ENCODE results near the gene COL4A6.
"Not testable (repeated sequence)": the region's sequence is repeated elsewhere in the genome, so short reads cannot be mapped to it uniquely, and the experiment has no call there.

COL4A6 gene

DNA sequence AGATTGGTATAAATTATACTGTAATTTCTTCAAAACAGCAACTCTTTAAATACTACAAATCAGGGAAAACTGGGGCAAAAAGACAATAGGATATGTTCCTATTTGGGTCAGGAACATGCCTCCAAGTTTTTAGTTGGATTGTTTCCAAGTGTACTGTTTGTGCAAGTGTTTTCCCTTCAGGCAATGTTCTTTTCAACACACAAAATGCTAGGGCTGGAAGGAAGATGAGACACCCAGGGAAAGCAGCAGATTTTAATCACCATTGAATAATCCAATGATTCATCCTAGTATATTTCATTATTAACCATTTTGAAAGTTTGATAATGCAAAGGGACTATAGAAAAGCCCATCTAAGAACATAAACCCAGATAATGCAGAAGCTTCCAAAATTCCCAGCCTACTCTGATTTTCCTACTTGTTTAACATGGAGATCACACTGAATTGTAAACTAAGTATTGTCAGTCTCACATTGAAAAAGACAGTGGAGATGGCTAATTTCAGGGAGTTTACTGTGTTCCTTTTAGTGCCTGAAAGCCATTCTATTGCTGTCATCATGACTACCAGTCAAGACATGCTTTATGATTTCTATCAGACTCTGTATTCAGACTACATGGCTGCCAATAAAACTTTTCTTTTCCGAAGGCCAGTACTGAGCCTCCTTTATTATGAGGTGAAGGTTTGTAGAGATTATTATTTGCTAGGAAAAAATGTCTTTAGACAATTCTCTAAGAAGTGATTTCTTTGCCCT is 38.6 kb downstream of the COL4A6 start:
- DNase-seq (ENCODE audit: low read depth in 2 of 2), result no peak

DNA sequence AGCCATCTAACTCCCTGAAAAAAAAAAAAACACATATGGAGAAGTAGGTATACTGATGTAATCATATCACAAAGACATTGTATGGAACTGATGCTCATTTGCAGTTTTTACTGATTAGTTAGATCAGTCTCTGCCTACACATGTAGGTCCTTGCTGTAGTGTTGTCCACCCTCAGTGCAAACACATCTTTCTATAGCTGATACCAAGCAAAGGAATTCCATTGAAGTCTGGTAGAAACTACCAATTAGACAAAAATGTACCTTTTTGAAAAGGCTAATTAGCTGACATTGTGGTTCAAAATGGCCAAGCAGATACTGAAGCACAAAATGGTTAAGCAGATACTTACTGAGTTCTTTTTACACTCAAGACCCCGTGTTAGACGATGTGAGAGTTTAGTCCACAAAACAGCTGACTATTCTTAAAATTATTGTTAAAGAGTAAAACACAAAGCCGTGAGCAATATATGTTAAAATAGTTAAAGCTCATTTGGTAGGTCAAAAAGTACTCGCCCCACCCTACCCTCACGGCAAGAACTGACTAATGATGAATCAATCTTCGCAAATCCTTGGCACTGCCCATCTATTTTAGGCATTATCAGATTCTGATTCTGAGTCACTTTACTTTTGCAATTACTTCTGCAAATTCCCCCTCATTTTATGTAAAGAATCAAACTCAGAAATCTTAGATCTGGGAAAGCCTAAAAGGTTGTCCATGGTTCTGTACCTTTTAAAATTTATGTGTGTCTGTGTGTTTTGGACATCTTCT is 40.4 kb downstream of the COL4A6 start:
- DNase-seq (ENCODE audit: low read depth in 2 of 2), result no peak

DNA sequence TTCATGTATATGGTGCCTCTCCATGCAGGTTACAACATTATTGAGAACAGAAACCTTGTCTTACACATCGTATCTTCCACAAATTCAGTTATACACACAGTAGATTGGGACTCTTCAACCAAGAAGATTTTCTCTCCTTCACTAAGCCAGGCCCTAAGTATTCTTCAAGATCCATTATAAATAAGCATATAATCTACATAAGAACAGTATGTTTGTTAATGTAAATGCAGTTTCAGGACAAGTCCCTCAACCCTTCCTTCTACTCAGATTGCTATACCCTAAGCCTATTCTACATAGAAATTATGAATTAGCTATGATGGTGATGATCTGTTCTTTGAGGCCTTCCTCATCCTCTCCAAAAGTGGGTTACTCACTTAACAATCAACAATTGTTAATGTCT is 41.2 kb downstream of the COL4A6 start:
- no peak for DNase-seq (ENCODE audit: low read depth in 2 of 2)

DNA sequence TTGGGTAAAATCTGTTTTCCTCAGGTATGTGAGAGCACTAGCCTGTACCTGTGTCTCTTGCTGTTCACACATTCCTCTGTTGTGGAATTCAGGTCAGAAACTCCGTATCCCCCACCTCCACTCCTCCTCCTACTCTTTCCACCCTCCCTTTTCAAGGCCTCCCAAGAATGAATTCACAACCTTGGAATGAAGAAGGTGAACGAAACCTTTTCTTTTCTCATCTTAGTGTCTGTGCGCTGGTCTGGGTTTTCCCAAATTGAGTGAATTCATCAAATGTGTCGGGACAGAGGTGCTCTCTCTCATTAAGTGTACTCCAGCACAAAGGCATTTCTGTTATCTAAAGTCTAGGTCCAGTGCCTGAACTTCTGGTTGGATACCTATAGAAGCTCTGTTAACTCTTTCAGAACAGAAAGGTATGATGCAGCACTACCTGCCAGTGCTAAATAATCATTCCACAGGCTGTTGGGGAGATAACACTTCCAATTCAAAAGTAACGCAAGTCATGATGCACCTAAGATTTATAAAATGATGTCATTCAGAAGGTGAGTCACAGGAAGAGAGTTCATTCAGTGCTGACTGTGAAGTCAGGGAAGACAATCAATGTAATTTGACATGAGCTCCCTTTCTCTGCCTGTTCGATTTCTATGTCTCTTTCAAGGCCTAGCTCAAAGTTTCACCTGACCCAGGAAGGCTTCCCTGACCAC is 41.9 kb downstream of the COL4A6 start:
- DNase-seq (ENCODE audit: low read depth in 2 of 2), result no peak

DNA sequence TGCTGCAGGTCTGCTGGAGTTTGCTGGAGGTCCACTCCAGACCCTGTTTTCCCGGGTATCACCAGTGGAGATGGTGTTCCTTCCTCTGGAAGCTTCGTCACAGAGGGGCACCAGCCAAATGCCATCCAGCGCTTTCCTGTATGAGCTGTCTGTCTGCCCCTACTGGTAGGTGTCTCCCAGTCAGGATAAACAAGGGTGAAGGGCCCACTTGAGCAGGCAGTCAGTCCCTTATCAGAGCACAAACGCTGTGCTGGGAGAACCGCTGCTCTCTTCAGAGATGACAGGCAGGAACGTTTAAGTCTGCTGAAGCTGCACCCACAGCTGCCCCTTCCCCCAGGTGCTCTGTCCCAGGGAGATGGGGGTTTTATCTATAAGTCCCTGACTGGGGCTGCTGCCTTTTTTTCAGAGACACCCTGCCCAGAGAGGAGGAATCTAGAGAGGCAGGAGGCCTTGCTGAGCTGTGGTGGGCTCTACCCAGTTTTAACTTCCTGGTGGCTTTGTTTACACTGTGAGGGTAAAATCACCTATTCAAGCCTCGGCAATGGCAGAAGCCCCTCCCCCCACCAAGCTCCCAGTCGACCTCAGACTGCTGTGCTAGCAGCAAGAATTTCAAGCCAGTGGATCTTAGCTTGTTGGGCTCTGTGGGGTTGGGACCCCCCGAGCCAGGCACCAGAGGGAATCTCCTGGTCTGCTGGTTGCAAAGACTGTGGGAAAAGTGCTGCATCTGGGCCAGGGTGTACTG is 47.1 kb downstream of the COL4A6 start:
- not testable (repeated sequence) for DNase-seq (ENCODE audit: low read depth in 2 of 2)

DNA sequence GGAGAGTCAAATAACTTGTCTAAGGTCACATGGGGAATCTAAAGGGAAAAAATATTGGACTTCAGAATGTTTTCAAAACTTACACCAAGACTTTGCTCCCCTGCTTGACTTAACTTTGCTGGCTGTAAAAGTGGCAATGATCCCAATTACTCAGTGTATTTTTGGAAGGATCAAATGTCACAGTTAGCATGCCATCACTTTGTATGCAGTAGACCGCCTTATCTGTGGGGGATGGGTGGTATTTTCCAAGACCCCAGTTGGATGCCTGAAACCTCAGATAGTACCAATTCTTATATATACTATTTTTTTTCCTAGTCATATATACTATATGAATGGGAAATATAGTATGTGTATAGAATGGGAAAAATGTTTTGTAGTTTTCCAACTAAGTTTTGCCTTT is 53.4 kb downstream of the COL4A6 start:
- no peak for DNase-seq (ENCODE audit: low read depth in 2 of 2)

DNA sequence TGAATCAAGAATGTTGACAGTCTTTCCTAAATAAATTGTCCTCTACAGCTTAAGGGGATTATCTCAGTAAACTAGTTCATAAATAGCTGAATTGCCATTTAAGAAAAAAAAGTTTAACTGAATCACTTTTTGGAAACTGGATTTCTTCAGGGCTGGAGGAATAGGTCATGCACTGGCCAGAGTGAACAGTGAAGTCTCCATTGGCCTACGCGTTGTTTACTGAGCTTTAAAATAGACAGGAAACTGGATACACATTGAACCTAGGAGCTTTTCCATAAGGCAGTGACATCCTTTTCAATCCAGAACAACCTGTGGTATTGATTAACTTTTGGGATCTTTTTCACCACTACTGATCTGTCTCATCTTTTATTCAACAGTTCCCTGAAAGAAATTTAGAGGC is 58.0 kb downstream of the COL4A6 start:
- no peak for DNase-seq (ENCODE audit: low read depth in 2 of 2)

DNA sequence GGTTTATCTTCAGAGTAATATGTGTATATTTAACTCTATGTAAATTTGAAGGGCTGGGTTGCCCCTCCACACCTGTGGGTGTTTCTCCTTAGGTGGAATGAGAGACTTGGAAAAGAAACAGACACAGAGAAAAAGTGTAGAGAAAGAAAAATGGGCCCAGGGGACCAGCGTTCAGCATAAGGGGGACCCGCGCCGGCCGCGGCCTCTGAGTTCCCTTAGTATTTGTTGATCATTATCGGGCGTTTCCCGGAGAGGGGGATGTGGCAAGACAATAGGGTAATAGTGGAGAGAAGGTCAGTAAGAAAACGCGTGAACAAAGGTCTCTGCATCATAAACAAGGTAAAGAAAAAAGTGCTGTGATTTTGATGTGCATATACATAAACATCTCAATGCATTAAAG is 61.4 kb downstream of the COL4A6 start:
- not testable (repeated sequence) for DNase-seq (ENCODE audit: low read depth in 2 of 2)

DNA sequence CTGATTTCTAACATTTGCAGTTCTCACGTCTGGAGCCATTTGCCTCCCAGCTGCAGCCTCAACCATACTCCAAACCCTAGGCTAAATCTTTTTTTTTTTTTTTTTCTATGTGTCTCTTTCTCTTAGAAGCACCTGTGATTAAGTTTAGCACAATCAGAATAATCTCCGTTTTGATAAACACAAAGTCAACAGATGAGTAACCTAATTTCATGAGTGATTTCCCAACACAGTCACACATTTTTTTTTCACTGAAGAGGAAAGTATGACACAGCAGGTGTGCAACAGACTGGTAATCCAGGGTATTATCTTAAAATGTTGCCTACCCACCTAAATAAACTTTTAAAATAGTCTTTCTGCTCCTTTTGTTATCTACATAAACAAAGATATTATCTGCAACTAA is 62.6 kb downstream of the COL4A6 start:
- not testable (repeated sequence) for DNase-seq (ENCODE audit: low read depth in 2 of 2)

DNA sequence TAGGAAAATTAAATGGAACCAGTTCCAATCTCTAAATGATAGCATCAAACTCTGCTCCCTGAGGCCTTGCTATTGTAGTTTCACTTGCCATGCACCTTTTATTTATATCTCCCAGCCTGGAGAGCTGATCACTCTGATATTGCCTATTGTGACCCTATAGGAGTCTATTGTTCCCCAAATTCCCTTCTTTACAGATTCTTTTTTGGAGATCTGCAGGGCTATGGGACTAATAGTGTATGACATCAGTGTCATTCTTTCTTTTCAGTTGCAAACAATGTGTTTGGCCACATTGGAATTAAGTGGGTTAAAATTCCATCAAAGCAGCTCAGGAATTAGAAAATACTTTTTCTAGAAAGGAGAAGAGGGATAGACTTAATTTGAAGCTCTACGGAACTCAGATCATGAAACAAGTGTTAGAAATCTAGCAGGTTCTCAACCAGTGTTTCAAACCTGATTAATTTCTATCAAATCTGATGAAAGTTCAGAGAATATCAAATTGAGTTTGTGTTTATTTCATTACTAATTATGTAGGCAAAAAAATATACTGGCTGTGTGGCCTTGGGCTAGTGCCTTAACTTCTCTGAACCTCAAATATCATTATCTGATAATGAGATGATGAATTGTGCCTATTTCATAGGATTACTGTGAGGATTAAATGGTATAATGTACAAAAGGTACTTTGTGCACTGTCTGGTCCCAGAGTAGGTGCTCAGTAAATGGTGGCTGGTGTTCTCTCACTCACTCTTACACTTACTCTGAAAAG is 71.4 kb downstream of the COL4A6 start:
- DNase-seq (ENCODE audit: low read depth in 2 of 2), result no peak

DNA sequence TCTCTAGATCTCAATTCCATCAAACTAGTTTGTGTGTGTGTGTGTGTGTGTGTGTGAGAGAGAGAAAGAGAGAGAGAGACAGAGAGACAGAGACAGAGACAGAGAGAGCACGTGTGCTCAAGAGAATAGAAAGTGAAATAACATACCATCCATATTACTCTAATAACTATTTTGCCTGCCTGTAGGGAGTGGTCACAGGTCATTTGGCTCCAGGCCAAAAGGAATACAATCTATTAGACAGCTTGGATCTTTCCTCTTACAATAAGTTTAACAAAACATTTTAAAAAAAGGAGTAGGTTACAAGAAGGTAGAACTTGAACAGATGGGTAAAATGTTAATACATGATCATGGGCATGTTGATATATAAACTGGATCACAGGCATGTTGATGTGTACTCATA is 76.2 kb downstream of the COL4A6 start:
- DNase-seq (ENCODE audit: low read depth in 2 of 2), result no peak

DNA sequence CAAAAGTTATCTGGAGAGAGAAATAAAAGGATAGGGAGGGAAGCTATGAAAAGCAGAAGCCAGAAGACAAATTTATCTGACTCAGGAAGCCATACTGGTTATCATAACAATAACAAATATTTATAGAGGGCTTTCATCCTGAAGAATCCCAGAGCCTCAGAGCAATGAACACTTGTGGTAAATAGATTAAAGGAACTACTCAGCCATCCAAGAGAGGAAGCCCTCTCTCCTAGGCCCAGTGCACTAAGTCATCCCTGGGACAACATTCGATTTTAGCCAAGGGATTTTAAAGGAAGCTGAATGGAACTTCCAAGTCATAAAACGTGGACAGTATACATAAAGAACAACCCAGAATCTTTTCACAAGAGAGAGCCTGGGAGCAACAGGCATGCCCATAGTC is 76.9 kb downstream of the COL4A6 start:
- DNase-seq (ENCODE audit: low read depth in 2 of 2), result no peak

DNA sequence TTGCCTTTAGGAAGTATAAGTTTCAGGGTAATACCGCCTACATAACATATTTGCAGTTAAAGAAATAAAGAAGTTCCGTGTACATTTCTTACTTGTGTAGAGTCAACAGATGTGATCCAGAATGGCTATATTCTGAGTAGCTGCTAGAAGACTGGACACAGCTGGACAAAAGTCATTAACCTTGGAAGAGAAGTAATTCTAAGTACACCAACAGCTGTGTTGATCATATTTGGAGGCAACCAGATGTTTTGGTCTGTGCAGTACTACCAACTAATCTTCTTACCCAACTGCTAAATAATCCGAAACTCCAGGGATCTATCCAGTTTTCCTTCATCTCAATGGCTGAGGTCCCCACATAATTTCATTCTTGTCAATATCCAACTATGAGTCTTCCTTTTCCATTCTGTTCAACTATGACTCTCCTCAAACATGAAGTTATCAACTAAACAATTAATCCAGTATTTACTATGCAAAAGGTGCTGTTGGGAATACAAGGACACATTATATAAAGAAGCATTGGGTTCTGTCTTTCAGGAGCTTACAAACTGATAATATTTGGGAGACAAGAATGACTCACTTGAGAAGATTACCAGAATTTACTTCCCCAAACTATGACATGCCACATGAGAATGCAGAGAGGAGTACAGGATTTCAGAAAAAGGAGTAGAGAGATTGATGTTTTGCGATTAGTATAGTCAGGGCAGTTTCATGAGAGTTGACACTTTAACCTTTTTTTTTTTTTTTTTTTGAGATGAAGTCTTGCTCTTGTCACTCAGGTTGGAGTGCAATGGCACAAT is 78.2 kb downstream of the COL4A6 start:
- DNase-seq (ENCODE audit: low read depth in 2 of 2), result no peak

DNA sequence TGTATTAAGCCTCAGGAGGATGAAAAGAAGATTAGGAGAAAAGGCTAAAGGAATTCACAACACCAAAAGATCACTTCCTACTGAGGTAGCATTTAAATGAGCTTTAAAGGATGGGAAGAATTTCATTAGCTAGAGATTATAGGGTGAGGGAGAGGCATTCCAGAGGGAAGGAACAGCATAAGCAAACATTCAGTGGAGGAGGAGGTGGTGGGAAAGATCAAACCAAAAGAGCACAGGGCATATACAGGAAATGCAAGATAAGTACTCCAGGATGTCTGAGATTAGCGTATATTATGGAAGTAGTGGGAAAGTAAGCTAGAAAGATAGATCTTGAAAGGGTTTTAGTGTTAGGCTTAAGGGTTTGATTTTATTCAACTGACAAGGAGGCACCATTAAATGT is 84.8 kb downstream of the COL4A6 start:
- DNase-seq (ENCODE audit: low read depth in 2 of 2), result no peak

DNA sequence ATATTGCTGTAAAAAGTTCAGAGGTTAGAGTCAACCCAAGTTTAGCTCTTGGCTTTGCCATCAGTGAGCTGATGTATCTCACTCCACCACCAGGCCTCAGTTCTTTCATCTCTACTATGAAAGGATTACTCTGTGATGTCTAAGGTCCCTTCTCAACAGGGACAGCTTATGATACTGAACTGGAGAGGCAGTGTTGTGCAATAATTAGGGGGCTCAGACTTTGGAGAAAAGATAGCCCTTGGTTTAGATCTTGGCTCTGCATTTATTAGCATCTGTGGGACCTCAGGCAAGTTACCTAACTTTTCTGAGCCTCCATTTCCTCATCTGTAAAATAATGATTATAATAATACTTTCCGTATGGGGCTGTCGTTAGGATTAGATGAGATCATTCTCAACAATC is 89.0 kb downstream of the COL4A6 start:
- no peak for DNase-seq (ENCODE audit: low read depth in 2 of 2)

DNA sequence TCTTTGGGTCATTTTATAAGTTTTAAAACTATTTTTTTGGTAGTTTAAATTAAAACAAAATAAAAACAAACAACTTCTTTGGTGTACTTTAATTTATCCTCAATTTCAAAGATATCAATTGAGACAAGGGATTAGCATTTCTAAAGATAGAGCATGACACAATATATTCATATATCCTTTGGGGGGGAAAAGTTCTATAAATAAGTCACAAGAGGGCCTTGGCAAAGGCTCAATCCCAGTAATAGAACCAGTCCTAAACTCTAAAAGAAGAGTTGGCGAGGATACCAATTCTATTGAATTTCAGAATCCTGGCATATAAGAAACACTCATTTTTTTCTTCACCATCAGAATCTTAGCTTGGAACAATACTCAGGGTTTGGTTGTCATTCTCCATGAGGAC is 89.7 kb downstream of the COL4A6 start:
- no peak for DNase-seq (ENCODE audit: low read depth in 2 of 2)

DNA sequence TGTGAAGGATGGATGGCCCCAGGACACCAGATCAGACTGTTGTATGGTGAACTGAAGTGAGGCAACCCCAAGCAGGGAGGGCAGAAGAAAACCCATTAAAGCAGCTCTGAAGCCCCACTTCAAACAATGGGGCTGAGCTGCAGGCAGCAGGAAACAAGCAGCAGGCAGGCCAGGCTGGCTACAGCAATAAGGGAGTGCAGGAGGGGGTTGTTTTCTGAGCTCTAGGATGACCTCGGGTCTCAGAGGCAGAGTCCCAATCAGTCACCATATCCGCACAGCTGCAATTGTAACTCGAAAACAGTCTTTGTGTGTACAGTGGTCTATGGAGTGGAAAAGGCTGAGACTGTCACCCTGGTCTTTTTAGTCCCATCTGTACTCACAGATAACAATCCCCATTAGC is 90.4 kb downstream of the COL4A6 start:
- no peak for DNase-seq (ENCODE audit: low read depth in 2 of 2)

DNA sequence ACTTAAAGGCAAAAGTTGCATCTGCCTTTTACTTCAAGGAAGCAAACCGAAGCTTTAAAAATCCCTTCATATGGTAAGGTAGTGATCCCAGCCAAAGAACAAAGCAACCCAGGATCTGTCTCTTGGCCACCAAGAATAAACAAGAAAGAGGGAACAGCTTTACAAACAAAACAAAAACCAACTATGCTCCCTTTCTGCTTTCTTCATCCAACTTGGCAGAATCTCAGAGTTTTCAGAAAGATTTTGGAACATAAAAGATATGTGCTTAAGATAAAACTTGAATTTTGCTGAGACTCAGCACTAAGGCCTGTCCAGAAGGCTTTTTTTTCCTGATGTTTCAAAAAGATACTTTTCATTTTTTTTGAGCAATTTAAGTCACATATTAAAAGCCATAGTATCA is 94.0 kb downstream of the COL4A6 start:
- no peak for DNase-seq (ENCODE audit: low read depth in 2 of 2)

DNA sequence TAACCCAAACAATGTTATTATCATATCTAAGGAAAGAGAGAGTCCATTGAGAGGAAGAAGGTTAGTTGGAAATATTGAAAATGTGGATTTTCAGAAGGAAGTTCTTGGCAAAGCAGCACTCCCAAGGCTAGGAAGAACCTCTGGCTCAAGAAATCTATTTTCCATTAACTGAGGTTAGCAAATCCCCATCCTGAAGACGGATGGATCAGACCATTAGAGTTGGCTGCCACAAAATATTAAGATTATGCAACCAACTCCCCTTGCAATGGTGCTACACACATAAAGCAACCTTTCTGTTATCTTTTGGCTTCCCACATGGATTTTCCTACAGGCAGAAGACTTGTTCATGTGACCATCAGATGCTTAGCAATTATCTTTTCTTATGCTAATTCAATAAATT is 96.3 kb downstream of the COL4A6 start:
- no peak for DNase-seq (ENCODE audit: low read depth in 2 of 2)

DNA sequence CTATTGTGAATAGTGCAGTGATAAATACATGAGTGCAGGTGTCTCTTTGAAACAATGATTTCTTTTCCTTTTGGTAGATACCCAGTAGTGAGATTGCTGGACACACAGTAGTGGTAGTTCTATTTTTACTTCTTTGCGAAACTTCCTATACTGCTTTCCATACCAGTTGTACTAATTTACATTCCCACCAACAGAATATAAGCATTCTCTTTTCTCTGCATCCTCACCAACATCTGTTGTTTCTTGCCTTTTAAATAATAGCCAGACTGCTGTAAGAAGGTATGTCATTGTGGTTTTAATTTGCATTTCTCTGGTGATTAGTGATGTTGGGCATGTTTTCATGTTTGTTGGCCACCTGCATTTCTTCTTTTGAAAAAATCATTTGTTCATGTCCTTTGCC is 105.9 kb downstream of the COL4A6 start:
- DNase-seq (ENCODE audit: low read depth in 2 of 2), result no peak

Data from stimulated activated CD4-positive, alpha-beta T cell treated with anti-CD3 and anti-CD28 coated beads, Interleukin-1b, Interleukin-23, amount 100 ng/mL, for 4 hours (primary cell).